ENCODE data around the gene QPCT.
"Not testable (repeated sequence)": the region's sequence is repeated elsewhere in the genome, so short reads cannot be mapped to it uniquely, and the experiment has no call there.

The QPCT gene

GRCh38 chr2:37344453-37345361, at the start of gene QPCT:
Gene QPCT (plus strand): TSS chr2:37344630. CDS start chr2:37344732, 102 bp downstream.
- DNase-seq, result no peak

- not testable (repeated sequence) for DNase-seq
These were observed 49.6 kb upstream of the QPCT start for GRCh38 chr2:37294858-37295257.

- no peak for DNase-seq
These were observed 48.9 kb upstream of the QPCT start for GRCh38 chr2:37295469-37296073.

GRCh38 chr2:37297632-37298031, 46.8 kb upstream of the QPCT start:
- DNase-seq, result no peak

GRCh38 chr2:37300146-37300545, 44.3 kb upstream of the QPCT start:
- DNase-seq, result no peak

GRCh38 chr2:37300578-37300977, 43.9 kb upstream of the QPCT start:
- DNase-seq, result no peak

- DNase-seq, result no peak
These were observed 43.0 kb upstream of the QPCT start for GRCh38 chr2:37301408-37301807.

GRCh38 chr2:37302701-37303252, 41.7 kb upstream of the QPCT start:
- DNase-seq, result no peak

GRCh38 chr2:37306024-37306423, 38.4 kb upstream of the QPCT start:
- DNase-seq, result no peak

- DNase-seq, result no peak
These were observed 36.9 kb upstream of the QPCT start for GRCh38 chr2:37307500-37307899.

- no peak for DNase-seq
These were observed 29.1 kb upstream of the QPCT start for GRCh38 chr2:37315364-37315763.

GRCh38 chr2:37316181-37316580, 28.2 kb upstream of the QPCT start:
- no peak for DNase-seq

- DNase-seq, result no peak
These were observed 26.7 kb upstream of the QPCT start for GRCh38 chr2:37317746-37318145.

- DNase-seq, result no peak
These were observed 26.0 kb upstream of the QPCT start for GRCh38 chr2:37318401-37318800.

- no peak for DNase-seq
These were observed 24.4 kb upstream of the QPCT start for GRCh38 chr2:37319754-37320609.

- no peak for DNase-seq
These were observed 23.3 kb upstream of the QPCT start for GRCh38 chr2:37321029-37321682.

GRCh38 chr2:37322368-37322767, 22.1 kb upstream of the QPCT start:
- no peak for DNase-seq

- no peak for DNase-seq
These were observed 21.2 kb upstream of the QPCT start for GRCh38 chr2:37323176-37323780.

- no peak for DNase-seq
These were observed 20.5 kb upstream of the QPCT start for GRCh38 chr2:37323781-37324535.

GRCh38 chr2:37324536-37324785, 20.0 kb upstream of the QPCT start:
- no peak for DNase-seq

- no peak for DNase-seq
These were observed 19.4 kb upstream of the QPCT start, which contains the start of gene PRKD3 for GRCh38 chr2:37324786-37325624. Gene PRKD3 (minus strand): TSS chr2:37324833. CDS start chr2:37316524, 8,309 bp downstream.
